Kidney (tissue), 14 donors: ENCODE measurements around the gene ARID3B. TPM values are rescaled to one million over a fixed set of nuclear protein-coding genes. Genes with fewer than 3 reads are reported as not detected.

Experiments used
- DNase-seq, 5 donors: peaks; one replicate each; pipeline ENCODE4 v3.0.0-alpha.2; 2013 to 2020
- FAIRE-seq: peaks from 2 replicates; lab custom pipeline; 2012; peaks lifted over from hg19 to GRCh38; lab: Jason Lieb, UNC
- H3K27ac ChIP-seq, 2 donors: one replicate each; pipeline ENCODE4 v1.7.0; 2013; ENCODE audit warnings: low read depth in 2 of 2, low read length in 2 of 2, inconsistent platforms in 1 of 2
- H3K27me3 ChIP-seq: one replicate; pipeline ENCODE4 v1.7.1; 2013; ENCODE audit warnings: low read length, inconsistent platforms; ENCODE audit not compliant: control insufficient read depth, insufficient read depth
- H3K36me3 ChIP-seq, 3 donors: one replicate each; pipeline versions ENCODE4 v1.7.0 to v1.7.1; 2013; ENCODE audit warnings: low read length in 3 of 3, control low read depth in 1 of 3, inconsistent platforms in 1 of 3; ENCODE audit not compliant: insufficient read depth in 3 of 3, control insufficient read depth in 2 of 3
- H3K4me1 ChIP-seq, 3 donors: one replicate each; pipeline versions ENCODE4 v1.7.0 to v1.7.1; 2013; ENCODE audit warnings: low read length in 3 of 3, inconsistent platforms in 1 of 3, low read depth in 1 of 3; ENCODE audit not compliant: control insufficient read depth in 2 of 3, insufficient read depth in 2 of 3
- H3K4me3 ChIP-seq, 3 donors: one replicate each; pipeline versions ENCODE4 v1.7.0 to v1.8.1; 2013; ENCODE audit warnings: low read length in 3 of 3, control low read depth in 1 of 3, inconsistent platforms in 1 of 3
- H3K9ac ChIP-seq, 3 donors: one replicate each; pipeline versions ENCODE4 v1.7.0 to v1.7.1; 2013; ENCODE audit warnings: low read length in 3 of 3, control low read depth in 1 of 3, inconsistent platforms in 1 of 3
- H3K9me3 ChIP-seq, 3 donors: one replicate each; pipeline versions ENCODE4 v1.7.0 to v1.7.1; 2013; ENCODE audit warnings: low read length in 3 of 3, control low read depth in 1 of 3, inconsistent platforms in 1 of 3; ENCODE audit not compliant: control insufficient read depth in 2 of 3, insufficient read depth in 1 of 3
- CTCF ChIP-seq: IDR thresholded peaks from 3 replicates; pipeline ENCODE4 v1.5.1; 2012; ENCODE audit warnings: mild to moderate bottlenecking, moderate library complexity, borderline replicate concordance; ENCODE audit not compliant: insufficient read depth; ENCODE audit errors: extremely low read depth
- intact Hi-C: fragments of 100-400 bp; cut with DNase I; formaldehyde crosslinking; loops from one replicate; pipeline ENCODE4 v1.11.1; 2022
- polyA plus RNA-seq: library from polyadenylated mRNA; stranded (reverse); fragments of 350-450 nt; fragmentation: Illumina TruSeq; extraction: RNeasy Lipid Tissue Mini Kit (QIAGEN cat#74804); gene quantifications from one replicate; pipeline ENCODE4 v1.2.3, GENCODE V29; 2014; ENCODE audit warnings: low read depth, low replicate concordance; ENCODE audit not compliant: insufficient read depth
- total RNA-seq: library from RNA; stranded (reverse); fragmentation: NEBNext Ultra II Directional; extraction: Animal tissue kit (Norgen Biotek cat#: 25700); gene quantifications from one replicate; pipeline ENCODE4 v1.2.1, GENCODE V29; 2021
- donor health status: control.
- donor health status: control.
- donor health status: control.
- donor health status: control.
- donor health status: control.
- donor health status: DM: yes; HTN: yes; CAD: no.
- donor health status: Normal renal cell carcinoma (clear cell type).

ARID3B gene
- total and polyA plus RNA-seq, 2 donors from 2014 or later: 2.3 to 6.2 TPM

DNA sequence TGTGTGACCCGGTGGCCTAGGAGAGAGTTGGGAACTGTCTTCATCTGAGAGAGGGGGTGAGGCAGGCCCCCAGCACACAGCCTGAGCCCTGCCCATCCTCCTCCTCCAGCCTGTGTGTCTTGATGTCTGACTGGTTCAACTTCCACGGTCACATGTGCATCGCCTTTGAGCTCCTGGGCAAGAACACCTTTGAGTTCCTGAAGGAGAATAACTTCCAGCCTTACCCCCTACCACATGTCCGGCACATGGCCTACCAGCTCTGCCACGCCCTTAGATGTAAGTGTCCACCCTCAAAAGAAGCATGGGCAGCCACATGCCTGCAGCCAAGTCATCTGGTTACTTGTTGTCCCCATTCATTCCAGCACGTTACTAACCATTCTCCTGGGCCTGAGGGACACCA is 84.7 kb downstream of the ARID3B start:
- no peaks in the 10 kb centered on the region for H3K9me3 ChIP-seq
- no peak for DNase-seq
- no peaks in the 10 kb centered on the region for H3K4me1 ChIP-seq
- FAIRE-seq: no peak
- H3K27ac ChIP-seq: no peak overlapping the region
- H3K27me3 ChIP-seq: no peaks in the 10 kb centered on the region
- TF ChIP-seq CTCF: no peak
- peaks cover 11 to 92% (median 81%) of the 10 kb centered on the region in 3 donors for H3K36me3 ChIP-seq
- no peak overlapping the region for H3K9ac ChIP-seq
- intact Hi-C loops: no loop called here
- H3K4me3 ChIP-seq: no peak overlapping the region

DNA sequence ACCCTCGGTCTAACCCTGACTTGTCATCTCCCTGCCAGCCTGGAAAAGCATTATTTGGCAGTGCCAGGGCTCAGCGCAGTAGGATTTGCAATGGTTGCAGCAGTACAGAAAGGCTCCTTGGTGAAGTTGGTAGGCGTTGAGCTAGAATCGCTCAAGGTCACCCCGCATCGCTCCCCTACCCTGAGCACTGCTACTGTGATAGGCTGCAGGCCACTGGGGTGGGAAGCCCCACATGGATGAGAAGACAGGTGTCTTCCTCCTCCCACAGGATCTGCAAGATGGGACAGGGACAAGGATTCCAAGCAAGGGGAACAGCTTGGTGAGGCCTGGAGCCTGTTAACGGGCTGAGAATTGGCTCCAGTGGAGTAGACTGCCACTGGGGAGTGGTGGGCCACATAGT is 85.3 kb downstream of the ARID3B start:
- Histone ChIP-seq H3K36me3 (peaks cover 13 to 86% (median 80%) of the 10 kb centered on the region in 3 donors), H3K27ac (no peak overlapping the region), H3K27me3 (no peaks in the 10 kb centered on the region), H3K4me3 (no peak overlapping the region), H3K9me3 (no peaks in the 10 kb centered on the region), H3K4me1 (no peaks in the 10 kb centered on the region), H3K9ac (no peak overlapping the region)
- FAIRE-seq (no peak), DNase-seq (no peak)
- intact Hi-C loops: no loop called here
- TF ChIP-seq CTCF: no peak

DNA sequence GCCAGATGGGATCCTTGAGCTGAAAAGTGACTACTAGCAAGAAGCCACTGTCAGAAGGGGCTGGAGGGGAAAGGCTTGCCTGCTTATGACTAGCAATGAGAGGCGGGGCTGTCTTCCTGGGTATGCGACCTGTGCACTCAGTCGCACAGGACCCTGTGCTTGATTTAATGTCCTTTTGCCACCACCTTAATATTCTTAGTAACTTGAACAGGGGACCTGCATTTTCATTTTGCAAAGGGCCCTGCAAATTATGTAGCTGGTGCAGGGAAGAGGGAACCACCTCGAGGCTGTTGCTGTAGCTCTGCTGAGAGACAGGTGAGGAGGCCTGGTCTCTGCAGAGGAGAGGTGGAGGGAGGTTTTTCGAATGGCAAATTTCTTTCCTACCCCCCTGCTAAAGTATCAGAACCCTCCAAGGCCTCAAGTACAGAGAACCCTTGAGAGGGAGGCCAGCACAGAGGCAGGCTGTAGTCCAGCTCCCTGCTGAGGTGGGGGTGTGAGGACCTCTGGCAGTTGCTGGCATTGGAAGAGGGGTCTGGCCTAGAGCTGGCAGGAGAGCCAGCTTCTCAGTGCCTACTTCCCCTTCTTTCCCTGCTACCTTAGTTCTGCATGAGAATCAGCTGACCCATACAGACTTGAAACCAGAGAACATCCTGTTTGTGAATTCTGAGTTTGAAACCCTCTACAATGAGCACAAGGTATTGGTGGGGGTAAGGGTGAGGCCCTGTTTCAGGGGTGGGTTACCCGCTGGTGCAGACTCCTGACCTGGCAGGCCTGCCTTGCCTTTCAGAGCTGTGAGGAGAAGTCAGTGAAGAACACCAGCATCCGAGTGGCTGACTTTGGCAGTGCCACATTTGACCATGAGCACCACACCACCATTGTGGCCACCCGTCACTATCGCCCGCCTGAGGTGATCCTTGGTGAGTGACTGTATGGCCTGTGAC is 86.0 kb downstream of the ARID3B start:
- no peak for TF ChIP-seq CTCF
- DNase-seq: no peak
- H3K4me3 ChIP-seq: no peak overlapping the region
- FAIRE-seq: no peak
- no peaks in the 10 kb centered on the region for H3K27me3 ChIP-seq
- intact Hi-C loops: no loop called here
- peaks cover 13 to 79% (median 76%) of the 10 kb centered on the region in 3 donors for H3K36me3 ChIP-seq
- no peak overlapping the region for H3K9ac ChIP-seq
- no peaks in the 10 kb centered on the region for H3K4me1 ChIP-seq
- H3K27ac ChIP-seq: no peak overlapping the region
- no peaks in the 10 kb centered on the region for H3K9me3 ChIP-seq
